B cell (primary cell): ENCODE data around the gene BRAF. TPM values are rescaled to one million over a fixed set of nuclear protein-coding genes. Genes with fewer than 3 reads are reported as not detected.

Experiments
- ATAC-seq: fragments of 200-7000 bp; cut with Tn5 transposase; one replicate; pipeline ENCODE4 v1.10.0; 2021; ENCODE audit warnings: low read depth, mild to moderate bottlenecking, moderate number of reproducible peaks, moderate library complexity
- CTCF ChIA-PET: fragments of 350-600 bp; sonication (Branson Sonifier 250); formaldehyde crosslinking; loops from one replicate; lab custom pipeline; 2021; ENCODE audit warnings: antibody characterized with exemption, inconsistent platforms; lab: Charles Lee
- POLR2A ChIA-PET: fragments of 350-600 bp; sonication (Branson Sonifier 250); formaldehyde crosslinking; loops from one replicate; lab custom pipeline; 2021; ENCODE audit warnings: antibody characterized with exemption; lab: Charles Lee
- DNase-seq: peaks from one replicate; pipeline ENCODE4 v3.0.0; 2013
- H2AFZ ChIP-seq: 2 replicates; pipeline ENCODE4 v1.6.1; 2012; ENCODE audit warnings: mild to moderate bottlenecking, low read depth, low read length; ENCODE audit not compliant: insufficient read depth, poor library complexity, severe bottlenecking
- H3K27ac ChIP-seq, 2 donors: 1 replicate in 1 of 2; 2 replicates in 1 of 2; pipeline ENCODE4 v1.5.1; 2012 to 2013; ENCODE audit warnings: low read length in 2 of 2, mild to moderate bottlenecking in 2 of 2, moderate library complexity in 1 of 2
- H3K27me3 ChIP-seq, 4 experiments: fragments of 200-600 bp in 1 of 4; sonication (generic) in 1 of 4; replicated peaks in 1 of 4; 1 replicate in 2 of 4; 2 replicates in 2 of 4; pipeline versions ENCODE4 v1.6.1 to v1.7.0; 2013 to 2016; ENCODE audit warnings: low read length in 3 of 4, mild to moderate bottlenecking in 2 of 4, mixed read lengths in 1 of 4, moderate library complexity in 1 of 4; ENCODE audit not compliant: insufficient read depth in 4 of 4, control insufficient read depth in 3 of 4; ENCODE audit errors: control extremely low read depth in 1 of 4
- H3K36me3 ChIP-seq, 2 experiments: replicated peaks in 1 of 2; 1 replicate in 1 of 2; 2 replicates in 1 of 2; pipeline versions ENCODE4 v1.6.1 to v1.7.1; 2013; ENCODE audit warnings: low read length in 1 of 2; ENCODE audit not compliant: insufficient read depth in 2 of 2, control insufficient read depth in 1 of 2; ENCODE audit errors: control extremely low read depth in 1 of 2, extremely low read depth in 1 of 2
- H3K4me1 ChIP-seq, 2 donors: fragments of 200-600 bp in 1 of 2; sonication (generic) in 1 of 2; 1 replicate in 1 of 2; 2 replicates in 1 of 2; pipeline versions ENCODE4 v1.5.1 to v1.6.1; 2013 to 2017; ENCODE audit warnings: low read length in 2 of 2; ENCODE audit not compliant: control insufficient read depth in 2 of 2, insufficient read depth in 2 of 2
- H3K4me2 ChIP-seq: replicated peaks from 2 replicates; pipeline ENCODE3; 2012; ENCODE audit warnings: mild to moderate bottlenecking, low read depth, low read length; ENCODE audit not compliant: poor library complexity, severe bottlenecking
- H3K4me3 ChIP-seq, 5 experiments: fragments of 200-600 bp in 1 of 5; sonication (generic) in 1 of 5; 1 replicate in 3 of 5; 2 replicates in 2 of 5; pipeline versions ENCODE4 v1.5.1 to v1.7.0; 2011 to 2016; ENCODE audit warnings: low read length in 4 of 5, mild to moderate bottlenecking in 4 of 5, low read depth in 2 of 5, control low read depth in 1 of 5, moderate library complexity in 1 of 5; ENCODE audit not compliant: insufficient read depth in 1 of 5; ENCODE audit errors: control extremely low read depth in 1 of 5, extremely low read depth in 1 of 5
- H3K79me2 ChIP-seq: fragments of 200-600 bp; sonication (generic); one replicate; pipeline ENCODE4 v1.6.0; 2016; ENCODE audit warnings: low read length; ENCODE audit not compliant: control insufficient read depth, insufficient read depth
- H3K9ac ChIP-seq: fragments of 200-600 bp; sonication (generic); 2 replicates; pipeline ENCODE4 v1.6.1; 2017; ENCODE audit warnings: mild to moderate bottlenecking, low read length, moderate library complexity
- H3K9me3 ChIP-seq, 3 donors: one replicate each; pipeline versions ENCODE4 v1.6.1 to v1.7.1; 2013; ENCODE audit warnings: low read length in 2 of 3; ENCODE audit not compliant: control insufficient read depth in 2 of 3, insufficient read depth in 1 of 3; ENCODE audit errors: control extremely low read depth in 1 of 3
- H4K20me1 ChIP-seq: 2 replicates; pipeline ENCODE4 v1.6.0; 2012; ENCODE audit warnings: mild to moderate bottlenecking, low read length; ENCODE audit not compliant: insufficient read depth, control insufficient read depth, poor library complexity, severe bottlenecking
- H3K27ac Mint-ChIP-seq: one replicate; pipeline ENCODE4 v1.8.0; 2021; ENCODE audit warnings: mixed read lengths
- H3K27me3 Mint-ChIP-seq: one replicate; pipeline ENCODE4 v1.8.0; 2021; ENCODE audit warnings: mixed read lengths
- H3K4me1 Mint-ChIP-seq: one replicate; pipeline ENCODE4 v1.8.0; 2021; ENCODE audit warnings: mixed read lengths
- H3K4me3 Mint-ChIP-seq: one replicate; pipeline ENCODE4 v1.8.0; 2021; ENCODE audit warnings: mixed read lengths
- H3K9me3 Mint-ChIP-seq: one replicate; pipeline ENCODE4 v1.8.0; 2022; ENCODE audit warnings: mixed read lengths; ENCODE audit not compliant: insufficient read depth
- CTCF ChIP-seq: fragments of 200-600 bp; IDR thresholded peaks from one replicate; pipeline ENCODE4 v1.8.0; 2022; ENCODE audit warnings: antibody characterized with exemption, mild to moderate bottlenecking
- EZH2 ChIP-seq: IDR thresholded peaks from 2 replicates; pipeline ENCODE4 v1.6.1; 2012; ENCODE audit warnings: borderline replicate concordance, low read depth, mild to moderate bottlenecking, moderate library complexity, low read length; ENCODE audit not compliant: insufficient read depth, poor library complexity, severe bottlenecking
- WGBS: methylation state at CpG from one replicate; pipeline ENCODE4 v1.1.5; 2013; ENCODE audit warnings: missing lambda C conversion rate; ENCODE audit not compliant: insufficient coverage; 5-methylcytosine and 5-hydroxymethylcytosine counted together
- intact Hi-C: fragments of 100-400 bp; cut with micrococcal nuclease; formaldehyde crosslinking; loops from one replicate; pipeline ENCODE4 v1.10.0; 2022
- polyA plus RNA-seq: library from polyadenylated mRNA; depleted of rRNA; stranded (reverse); fragments of >200 nt; gene quantifications from 2 replicates; pipeline ENCODE4 v1.2.3, GENCODE V29; 2012
- total RNA-seq, 2 donors: library from RNA; stranded (reverse); fragments of 120-200 nt in 1 of 2; gene quantifications; 1 replicate in 1 of 2; 2 replicates in 1 of 2; pipeline versions ENCODE4 v1.2.3 to v1.2.4, GENCODE V29; 2013 to 2022

Gene BRAF
- total and polyA plus RNA-seq, 2 donors (not counting 1 experiment from before 2014, with no cell fraction given) = 13.5 to 90.9 TPM

- POLR2A ChIA-PET = no interaction called here
- intact Hi-C loops = no loop called here
- Histone ChIP-seq H3K9ac (no peak overlapping the region), H3K79me2 (peaks cover 98% of the 10 kb centered on the region), H3K4me3 (no peak overlapping the region), H3K4me1 (peaks cover 7 to 16% of the 10 kb centered on the region in 2 donors), H4K20me1 (peaks cover 98% of the 10 kb centered on the region), H3K4me2 (no peak overlapping the region), H3K27ac (no peak overlapping the region), H2AFZ (no peak overlapping the region), H3K36me3 (no peaks in the 10 kb centered on the region), H3K27me3 (no peaks in the 10 kb centered on the region), H3K9me3 (no peaks in the 10 kb centered on the region)
- Mint-ChIP-seq H3K27me3 (no peaks in the 10 kb centered on the region), H3K4me3 (no peak overlapping the region), H3K27ac (no peak overlapping the region), H3K4me1 (peaks cover 51% of the 10 kb centered on the region), H3K9me3 (no peaks in the 10 kb centered on the region)
- no peak for ATAC-seq
- no peak for TF ChIP-seq EZH2
- no peak for TF ChIP-seq CTCF
- CTCF ChIA-PET = no interaction called here
- no peak for DNase-seq
- WGBS = 97% methylated on average over 3 of the region's 3 CpGs
These were observed 60.0 kb downstream of the BRAF start for GRCh38 chr7:140864732-140865131.

- intact Hi-C loops = no loop called here
- Histone ChIP-seq H3K9me3 (no peaks in the 10 kb centered on the region), H2AFZ (no peak overlapping the region), H4K20me1 (peaks cover 94% of the 10 kb centered on the region), H3K4me1 (peaks cover 7 to 19% of the 10 kb centered on the region in 2 donors), H3K9ac (no peak overlapping the region), H3K4me3 (no peak overlapping the region), H3K4me2 (no peak overlapping the region), H3K79me2 (peaks cover 96% of the 10 kb centered on the region), H3K27me3 (no peaks in the 10 kb centered on the region), H3K36me3 (no peaks in the 10 kb centered on the region), H3K27ac (no peak overlapping the region)
- no peaks in the 10 kb centered on the region for H3K27me3 Mint-ChIP-seq
- WGBS = 100% methylated on average over 2 of the region's 4 CpGs
- no peak for TF ChIP-seq CTCF
- TF ChIP-seq EZH2 = no peak
- H3K4me3 Mint-ChIP-seq = no peak overlapping the region
- peaks cover 50% of the 10 kb centered on the region for H3K4me1 Mint-ChIP-seq
- no peak overlapping the region for H3K27ac Mint-ChIP-seq
- CTCF ChIA-PET = no interaction called here
- ATAC-seq (no peak), DNase-seq (no peak)
- H3K9me3 Mint-ChIP-seq = no peaks in the 10 kb centered on the region
- POLR2A ChIA-PET = no interaction called here
These were observed 60.9 kb downstream of the BRAF start for GRCh38 chr7:140863867-140864266.
